ENCODE measurements around the gene THRB.

- no peak for TF ChIP-seq EZH2 (IDR thresholded peaks at IDR 0.05; ENCODE audit: insufficient read depth, poor library complexity, severe bottlenecking)
- TF ChIP-seq EZH2phosphoT487 (IDR thresholded peaks at IDR 0.05; ENCODE audit: insufficient read depth, low read depth), result no peak
Measured at GRCh38 chr3:24382647-24383046, 112.0 kb downstream of the THRB start.

All from GM23248 (cell line).